Activated CD8-positive, alpha-beta T cell treated with anti-CD3 and anti-CD28 coated beads for 36 hours (primary cell): ENCODE data around the gene TMEM237. TPM values are rescaled to one million over a fixed set of nuclear protein-coding genes. Genes with fewer than 3 reads are reported as not detected.

Source experiments
- ATAC-seq: fragments of 200-7000 bp; cut with Tn5 transposase; one replicate; pipeline ENCODE4 v1.10.0; 2021; ENCODE audit warnings: mild to moderate bottlenecking, moderate library complexity
- CTCF ChIA-PET: fragments of 350-600 bp; sonication (Branson Sonifier 250); formaldehyde crosslinking; loops from one replicate; lab custom pipeline; 2021; ENCODE audit warnings: antibody characterized with exemption; lab: Charles Lee
- POLR2A ChIA-PET: fragments of 350-600 bp; sonication (Branson Sonifier 250); formaldehyde crosslinking; loops from one replicate; lab custom pipeline; 2021; ENCODE audit warnings: antibody characterized with exemption; lab: Charles Lee
- DNase-seq: peaks from one replicate; pipeline ENCODE4 v3.0.0-alpha.2; 2020
- H3K27ac Mint-ChIP-seq: one replicate; pipeline ENCODE4 v1.8.0; 2021; ENCODE audit warnings: mild to moderate bottlenecking, mixed read lengths
- H3K27me3 Mint-ChIP-seq: one replicate; pipeline ENCODE4 v1.8.0; 2021; ENCODE audit warnings: mixed read lengths
- H3K36me3 Mint-ChIP-seq: one replicate; pipeline ENCODE4 v1.8.0; 2021; ENCODE audit warnings: low read depth, mixed read lengths
- H3K4me1 Mint-ChIP-seq: one replicate; pipeline ENCODE4 v1.8.0; 2021; ENCODE audit warnings: low read depth, mixed read lengths
- H3K4me3 Mint-ChIP-seq: one replicate; pipeline ENCODE4 v1.8.0; 2021; ENCODE audit warnings: mild to moderate bottlenecking, moderate library complexity, mixed read lengths
- H3K9me3 Mint-ChIP-seq: one replicate; pipeline ENCODE4 v1.8.0; 2021; ENCODE audit warnings: mixed read lengths
- CTCF ChIP-seq: fragments of 200-600 bp; IDR thresholded peaks from one replicate; pipeline ENCODE4 v1.8.0; 2022; ENCODE audit warnings: antibody characterized with exemption, mild to moderate bottlenecking
- intact Hi-C: fragments of 100-400 bp; cut with micrococcal nuclease; formaldehyde crosslinking; loops from one replicate; pipeline ENCODE4 v1.10.0; 2022
- total RNA-seq, 2 experiments: library from RNA; stranded (reverse); gene quantifications; one replicate each; pipeline ENCODE4 v1.2.3, GENCODE V29; 2021

TMEM237 gene
- total RNA-seq = 10 to 100 TPM; 14.3 to 16.3 TPM

GRCh38 chr2:201643216-201643890, at the start of gene TMEM237:
Gene TMEM237, minus strand, starts transcription at chr2:201643503. Its CDS starts 103 bp downstream, at chr2:201643400.
- Mint-ChIP-seq H3K9me3 (no peaks in the 10 kb centered on the region), H3K27me3 (no peaks in the 10 kb centered on the region), H3K4me3 (peak within 1 kb of the TSS; percentile 82), H3K4me1 (peaks cover 11% of the 10 kb centered on the region), H3K27ac (peak within 1 kb of the TSS; percentile 88), H3K36me3 (no peaks in the 10 kb centered on the region)
- ChIA-PET CTCF (interaction anchor here (0.6 to 1.4 kb wide), 3 partner anchors 137 to 411 kb away, joined by 3 to 4 read pairs (median 3); partner anchors contain the start of gene ALS2), POLR2A (interaction anchor here (1.1 to 2.4 kb wide), 3 partner anchors 10 to 25 kb away, joined by 3 to 9 read pairs (median 3); no protein-coding TSS in a partner anchor)
- intact Hi-C loops = loop anchor here (10.0 kb wide), 1 partner anchor 189 kb away; the partner anchor contains the start of genes STRADB and TRAK2
- ATAC-seq (peak; percentile 59), DNase-seq (peak; percentile 69)
- no peak for TF ChIP-seq CTCF

- CTCF ChIA-PET = interaction anchor here (0.8 kb wide), 1 partner anchor 28 kb away, joined by 4 read pairs; no protein-coding TSS in a partner anchor
- no peaks in the 10 kb centered on the region for H3K4me1 Mint-ChIP-seq
- no peak overlapping the region for H3K4me3 Mint-ChIP-seq
- peaks cover 6% of the 10 kb centered on the region for H3K27me3 Mint-ChIP-seq
- intact Hi-C loops = no loop called here
- no peak for DNase-seq
- H3K27ac Mint-ChIP-seq = no peak overlapping the region
- H3K9me3 Mint-ChIP-seq = no peaks in the 10 kb centered on the region
- TF ChIP-seq CTCF = no peak
- POLR2A ChIA-PET = interaction anchor here (1.2 kb wide), 1 partner anchor 10 kb away, joined by 3 read pairs; no protein-coding TSS in a partner anchor
- H3K36me3 Mint-ChIP-seq = no peaks in the 10 kb centered on the region
- ATAC-seq = no peak
Measured at GRCh38 chr2:201685156-201685555, 41.9 kb upstream of the TMEM237 start.

- Mint-ChIP-seq H3K4me3 (no peak overlapping the region), H3K9me3 (no peaks in the 10 kb centered on the region), H3K4me1 (no peaks in the 10 kb centered on the region), H3K36me3 (no peaks in the 10 kb centered on the region), H3K27me3 (peaks cover 6% of the 10 kb centered on the region), H3K27ac (no peak overlapping the region)
- TF ChIP-seq CTCF = peak; percentile 26
- no peak for ATAC-seq
- intact Hi-C loops = no loop called here
- DNase-seq = peak; percentile 19
- CTCF ChIA-PET = interaction anchor here (1.7 kb wide), 1 partner anchor 13 kb away, joined by 5 read pairs; no protein-coding TSS in a partner anchor
- POLR2A ChIA-PET = no interaction called here
Measured at GRCh38 chr2:201680743-201681142, 37.4 kb upstream of the TMEM237 start.

GRCh38 chr2:201678401-201678800, 35.1 kb upstream of the TMEM237 start:
- intact Hi-C loops = no loop called here
- ChIA-PET POLR2A (no interaction called here), CTCF (no interaction called here)

More at GRCh38 chr2:201678401-201678800, 35.1 kb upstream of the TMEM237 start:
- ATAC-seq (no peak), DNase-seq (no peak)
- Mint-ChIP-seq H3K36me3 (no peaks in the 10 kb centered on the region), H3K27me3 (peaks cover 4% of the 10 kb centered on the region), H3K9me3 (no peaks in the 10 kb centered on the region), H3K27ac (no peak overlapping the region), H3K4me3 (no peak overlapping the region), H3K4me1 (no peaks in the 10 kb centered on the region)
- no peak for TF ChIP-seq CTCF
